Natural killer cell (primary cell): ENCODE data around the gene EXTL1. TPM values are rescaled to one million over a fixed set of nuclear protein-coding genes. Genes with fewer than 3 reads are reported as not detected.

Experiments
- ATAC-seq, 3 donors: fragments of 150-1000 bp in 2 of 3; fragments of 200-7000 bp in 1 of 3; cut with Tn5 transposase; 1 replicate in 1 of 3; 2 replicates in 2 of 3; pipeline ENCODE4 v1.10.0; 2021; ENCODE audit warnings: mild to moderate bottlenecking in 2 of 3, moderate library complexity in 2 of 3
- DNase-seq, 2 donors: peaks; one replicate each; pipeline versions ENCODE4 v3.0.0 to v3.0.0-alpha.2; 2013 to 2021; ENCODE audit warnings: mixed read lengths in 1 of 2
- H3K27ac ChIP-seq: one replicate; pipeline ENCODE4 v1.5.1; 2013; ENCODE audit warnings: mild to moderate bottlenecking, low read length
- H3K27me3 ChIP-seq: one replicate; pipeline ENCODE4 v1.6.1; 2013; ENCODE audit warnings: low read length; ENCODE audit not compliant: control insufficient read depth, insufficient read depth
- H3K36me3 ChIP-seq: one replicate; pipeline ENCODE4 v1.6.1; 2013; ENCODE audit warnings: low read length; ENCODE audit not compliant: control insufficient read depth, insufficient read depth
- H3K4me1 ChIP-seq: one replicate; pipeline ENCODE4 v1.6.1; 2013; ENCODE audit warnings: low read length; ENCODE audit not compliant: control insufficient read depth, insufficient read depth
- H3K4me3 ChIP-seq: one replicate; pipeline ENCODE4 v1.5.1; 2013; ENCODE audit warnings: low read length
- H3K9me3 ChIP-seq: one replicate; pipeline ENCODE4 v1.6.1; 2013; ENCODE audit warnings: low read length; ENCODE audit not compliant: control insufficient read depth, insufficient read depth
- H3K27ac Mint-ChIP-seq, 2 donors: one replicate each; pipeline ENCODE4 v1.8.0; 2022; ENCODE audit warnings: mild to moderate bottlenecking in 2 of 2, mixed read lengths in 2 of 2, moderate library complexity in 1 of 2
- H3K27me3 Mint-ChIP-seq, 2 donors: one replicate each; pipeline ENCODE4 v1.8.0; 2022; ENCODE audit warnings: low read depth in 2 of 2, mixed read lengths in 2 of 2
- H3K36me3 Mint-ChIP-seq: one replicate; pipeline ENCODE4 v1.8.0; 2022; ENCODE audit warnings: mixed read lengths
- H3K4me1 Mint-ChIP-seq, 2 donors: one replicate each; pipeline ENCODE4 v1.8.0; 2022; ENCODE audit warnings: mixed read lengths in 2 of 2
- H3K4me3 Mint-ChIP-seq: one replicate; pipeline ENCODE4 v1.8.0; 2022; ENCODE audit warnings: mild to moderate bottlenecking, moderate library complexity, mixed read lengths
- H3K9me3 Mint-ChIP-seq, 2 donors: one replicate each; pipeline ENCODE4 v1.8.0; 2022; ENCODE audit warnings: mixed read lengths in 2 of 2
- WGBS: methylation state at CpG from one replicate; pipeline ENCODE4 v1.1.7; 2013; ENCODE audit warnings: missing lambda C conversion rate; ENCODE audit not compliant: insufficient coverage; 5-methylcytosine and 5-hydroxymethylcytosine counted together
- intact Hi-C: fragments of 100-400 bp; cut with micrococcal nuclease; formaldehyde crosslinking; loops from one replicate; pipeline ENCODE4 v1.14.2; 2022
- total RNA-seq, 4 donors: library from RNA; stranded (reverse); fragments of 120-200 nt in 1 of 4; gene quantifications; one replicate each; pipeline versions ENCODE4 v1.2.3 to v1.2.4, GENCODE V29; 2013 to 2022
- TF ChIP-seq, protein P1 (sequence below): fragments of 200-600 bp; IDR thresholded peaks from one replicate; pipeline ENCODE4 v1.8.0; 2022; ENCODE audit warnings: antibody characterized with exemption

EXTL1 gene
- total RNA-seq, 3 donors from 2014 or later (not counting 1 experiment from before 2014, with no cell fraction given): not detected

DNA sequence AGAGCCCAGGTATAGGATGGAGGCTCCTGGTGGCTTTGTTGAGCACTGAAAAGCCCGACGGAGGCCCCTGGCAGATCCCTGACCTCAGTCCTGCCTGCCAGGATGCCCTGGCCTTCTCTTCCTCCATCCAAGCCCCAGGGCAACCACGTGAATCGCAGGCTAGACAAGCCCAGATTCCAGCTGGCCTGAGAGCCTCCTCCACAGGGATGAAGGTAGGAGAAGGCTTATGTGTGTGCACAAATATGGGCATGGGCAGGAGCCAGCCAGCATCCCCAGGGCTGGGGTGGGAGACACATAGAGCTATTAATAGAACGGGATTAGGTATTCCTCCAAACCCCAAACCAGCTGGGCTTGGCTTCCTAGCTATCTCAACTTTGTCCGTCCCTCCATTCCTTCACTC is 4.0 kb upstream of the EXTL1 start:
- H3K4me3 ChIP-seq: no peak overlapping the region
- H3K36me3 ChIP-seq: no peaks in the 10 kb centered on the region
- TF ChIP-seq, protein P1, sequence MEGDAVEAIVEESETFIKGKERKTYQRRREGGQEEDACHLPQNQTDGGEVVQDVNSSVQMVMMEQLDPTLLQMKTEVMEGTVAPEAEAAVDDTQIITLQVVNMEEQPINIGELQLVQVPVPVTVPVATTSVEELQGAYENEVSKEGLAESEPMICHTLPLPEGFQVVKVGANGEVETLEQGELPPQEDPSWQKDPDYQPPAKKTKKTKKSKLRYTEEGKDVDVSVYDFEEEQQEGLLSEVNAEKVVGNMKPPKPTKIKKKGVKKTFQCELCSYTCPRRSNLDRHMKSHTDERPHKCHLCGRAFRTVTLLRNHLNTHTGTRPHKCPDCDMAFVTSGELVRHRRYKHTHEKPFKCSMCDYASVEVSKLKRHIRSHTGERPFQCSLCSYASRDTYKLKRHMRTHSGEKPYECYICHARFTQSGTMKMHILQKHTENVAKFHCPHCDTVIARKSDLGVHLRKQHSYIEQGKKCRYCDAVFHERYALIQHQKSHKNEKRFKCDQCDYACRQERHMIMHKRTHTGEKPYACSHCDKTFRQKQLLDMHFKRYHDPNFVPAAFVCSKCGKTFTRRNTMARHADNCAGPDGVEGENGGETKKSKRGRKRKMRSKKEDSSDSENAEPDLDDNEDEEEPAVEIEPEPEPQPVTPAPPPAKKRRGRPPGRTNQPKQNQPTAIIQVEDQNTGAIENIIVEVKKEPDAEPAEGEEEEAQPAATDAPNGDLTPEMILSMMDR: no peak
- WGBS: 92% methylated on average over 5 of the region's 6 CpGs
- intact Hi-C loops: no loop called here
- no peaks in the 10 kb centered on the region for H3K9me3 ChIP-seq
- Mint-ChIP-seq H3K27ac (no peak overlapping the region), H3K4me1 (peaks cover 5 to 8% of the 10 kb centered on the region in 2 donors), H3K9me3 (no peaks in the 10 kb centered on the region), H3K4me3 (no peak overlapping the region), H3K36me3 (no peaks in the 10 kb centered on the region), H3K27me3 (peaks cover 0 to 10% of the 10 kb centered on the region in 2 donors)
- peaks cover 6% of the 10 kb centered on the region for H3K4me1 ChIP-seq
- ATAC-seq (no peak), DNase-seq (no peak)
- H3K27ac ChIP-seq: no peak overlapping the region
- H3K27me3 ChIP-seq: no peaks in the 10 kb centered on the region

DNA sequence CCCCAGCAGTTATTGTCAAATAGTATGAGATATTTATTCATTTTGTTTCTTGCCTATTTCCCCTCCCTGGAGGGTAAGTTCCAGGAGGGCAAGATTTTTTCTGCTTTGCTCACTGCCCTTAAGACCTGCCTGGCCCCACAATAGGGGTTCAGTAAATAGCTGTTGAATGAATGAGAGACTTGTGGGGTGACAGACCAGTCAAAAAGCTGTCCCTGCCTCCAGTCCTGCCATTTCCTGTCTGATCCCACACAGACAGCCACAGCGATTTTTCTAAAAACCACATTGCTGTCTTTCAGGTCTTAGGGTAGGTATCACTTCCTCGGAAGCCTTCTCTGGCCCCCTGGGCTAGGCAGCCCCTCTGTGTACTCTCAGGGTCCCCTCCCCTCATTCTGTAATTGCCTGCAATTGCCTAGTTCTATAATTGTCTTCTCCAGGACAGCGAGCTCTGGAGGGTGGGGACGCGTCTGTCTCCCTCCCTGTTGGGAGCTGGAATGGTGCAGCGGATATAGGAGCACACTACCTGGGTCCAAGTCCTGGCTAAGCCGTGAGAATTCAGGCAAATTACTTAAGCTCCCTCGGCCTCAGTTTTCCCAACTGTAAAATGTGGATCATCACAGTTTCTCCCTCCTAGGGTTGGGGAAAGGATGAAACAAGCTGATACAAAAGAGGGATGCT is 1.8 kb upstream of the EXTL1 start:
- DNase-seq (no peak), ATAC-seq (no peak)
- TF ChIP-seq, protein P1: no peak
- Histone ChIP-seq H3K36me3 (no peaks in the 10 kb centered on the region), H3K9me3 (no peaks in the 10 kb centered on the region), H3K4me1 (peaks cover 6% of the 10 kb centered on the region), H3K4me3 (no peak overlapping the region), H3K27ac (no peak overlapping the region), H3K27me3 (no peaks in the 10 kb centered on the region)
- Mint-ChIP-seq H3K4me1 (peaks cover 5 to 8% of the 10 kb centered on the region in 2 donors), H3K36me3 (no peaks in the 10 kb centered on the region), H3K27ac (no peak overlapping the region), H3K4me3 (no peak overlapping the region), H3K27me3 (peaks cover 0 to 10% of the 10 kb centered on the region in 2 donors), H3K9me3 (no peaks in the 10 kb centered on the region)
- intact Hi-C loops: no loop called here
- 61% methylated on average over 8 of the region's 8 CpGs for WGBS

- Histone ChIP-seq H3K4me3 (no peak overlapping the region), H3K27ac (no peak overlapping the region), H3K4me1 (peaks cover 6% of the 10 kb centered on the region), H3K36me3 (no peaks in the 10 kb centered on the region), H3K9me3 (no peaks in the 10 kb centered on the region), H3K27me3 (no peaks in the 10 kb centered on the region)
- peaks cover 5 to 8% of the 10 kb centered on the region in 2 donors for H3K4me1 Mint-ChIP-seq
- no peak overlapping the region for H3K27ac Mint-ChIP-seq
- ATAC-seq (no peak), DNase-seq (no peak)
- WGBS: 89% methylated on average over 6 of the region's 6 CpGs
- no peak overlapping the region for H3K4me3 Mint-ChIP-seq
- H3K36me3 Mint-ChIP-seq: no peaks in the 10 kb centered on the region
- TF ChIP-seq, protein P1: no peak
- peaks cover 0 to 10% of the 10 kb centered on the region in 2 donors for H3K27me3 Mint-ChIP-seq
- intact Hi-C loops: no loop called here
- H3K9me3 Mint-ChIP-seq: no peaks in the 10 kb centered on the region
Observed at GRCh38 chr1:26020330-26020768, 1.2 kb upstream of the EXTL1 start.
